Medulla oblongata (tissue), 1 donor: ENCODE results near the gene MIER2.
"Not testable (repeated sequence)": the region's sequence is repeated elsewhere in the genome, so short reads cannot be mapped to it uniquely, and the experiment has no call there.

ENCODE experiments used
- DNase-seq: peaks from one replicate; pipeline ENCODE4 v3.0.0-alpha.2; 2015; ENCODE audit errors: extremely low spot score

MIER2 gene

DNA sequence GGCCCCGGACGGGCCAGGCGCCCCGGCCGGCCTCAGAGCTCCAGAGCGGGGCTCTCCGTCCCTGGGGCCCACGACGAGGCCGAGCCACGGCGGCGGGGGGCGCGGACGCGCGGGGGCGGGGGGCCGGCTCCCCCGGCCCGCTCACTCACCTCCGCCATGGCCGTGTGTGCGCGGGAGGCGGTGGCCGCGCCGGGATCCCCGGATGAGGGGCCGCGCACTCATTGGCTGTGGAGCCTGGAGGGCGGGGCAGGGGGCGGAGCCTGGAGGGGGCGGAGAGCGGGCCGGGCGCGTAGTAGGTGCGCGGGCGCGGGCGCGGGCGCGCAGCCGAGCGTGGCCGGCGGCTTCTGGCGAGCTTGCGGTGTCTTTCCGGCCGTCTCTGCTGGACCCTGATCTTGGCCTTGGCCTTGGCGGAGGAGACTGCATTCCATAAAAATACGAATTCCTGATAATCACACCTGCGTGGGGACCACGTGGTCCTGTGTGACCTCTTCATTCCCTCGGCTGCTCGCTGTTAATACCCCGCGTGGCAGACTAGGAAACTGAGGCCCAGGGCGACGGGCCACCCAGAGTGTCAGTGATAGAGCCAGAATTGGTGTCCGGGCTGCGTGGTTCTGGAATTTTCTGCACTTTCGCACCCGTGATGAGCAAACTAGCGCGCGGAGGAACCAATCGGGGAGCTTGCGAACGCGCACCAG lies at the start of gene MIER2:
MIER2 (minus strand) TSS at position 172 of the 695 bp plus-strand sequence; CDS start at position 158, 14 bp downstream.
- peak; percentile 76 for DNase-seq

DNA sequence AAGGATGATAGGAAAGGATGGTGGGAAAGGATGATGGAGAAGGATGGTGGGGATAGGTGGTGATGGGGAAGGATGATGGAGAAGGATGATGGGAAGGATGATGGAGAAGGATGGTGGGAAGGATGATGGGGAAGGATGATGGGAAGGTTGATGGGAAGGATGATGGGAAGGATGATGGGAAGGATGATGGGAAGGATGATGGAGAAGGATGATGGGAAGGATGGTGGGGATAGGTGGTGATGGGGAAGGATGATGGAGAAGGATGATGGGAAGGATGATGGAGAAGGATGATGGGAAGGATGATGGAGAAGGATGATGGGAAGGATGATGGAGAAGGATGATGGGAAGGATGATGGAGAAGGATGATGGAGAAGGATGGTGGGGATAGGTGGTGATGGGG lies 49.0 kb upstream of the MIER2 start:
- not testable (repeated sequence) for DNase-seq

DNA sequence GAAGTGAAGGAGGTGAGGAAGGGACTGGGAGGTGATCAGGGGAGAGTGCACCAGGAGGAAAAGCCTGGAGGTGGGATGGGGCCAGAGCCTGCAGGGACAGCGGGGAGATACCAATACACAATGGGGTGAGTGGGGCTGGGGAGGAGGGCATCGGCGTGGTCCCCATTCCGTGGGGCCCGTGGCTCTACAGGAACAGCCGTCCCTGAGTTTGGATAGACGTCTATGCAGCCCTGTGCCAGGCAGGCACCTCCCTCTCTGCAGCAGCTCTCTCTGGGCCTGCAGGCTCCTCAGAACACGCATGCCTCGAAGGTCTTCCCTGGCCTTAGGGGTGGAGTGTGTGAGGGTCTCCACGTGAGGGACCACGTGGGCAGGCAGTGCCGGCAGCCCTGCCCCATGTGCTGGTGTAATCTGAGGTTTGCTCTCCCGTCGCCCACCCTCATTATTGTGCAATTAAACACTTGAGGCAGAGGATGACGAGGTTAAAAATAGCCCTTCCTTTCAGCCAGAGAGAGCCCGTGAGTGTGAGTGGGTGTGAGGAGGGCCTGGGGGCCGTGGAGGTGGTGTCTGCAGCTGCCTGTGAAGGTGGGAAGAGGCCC lies 47.9 kb upstream of the MIER2 start:
- DNase-seq = no peak

GRCh38 chr19:391726-392374 lies 47.3 kb upstream of the MIER2 start:
- DNase-seq = no peak

- DNase-seq = no peak
Observed at GRCh38 chr19:391207-391557, 46.6 kb upstream of the MIER2 start.

GRCh38 chr19:390386-391206 lies 46.0 kb upstream of the MIER2 start:
- no peak for DNase-seq

DNA sequence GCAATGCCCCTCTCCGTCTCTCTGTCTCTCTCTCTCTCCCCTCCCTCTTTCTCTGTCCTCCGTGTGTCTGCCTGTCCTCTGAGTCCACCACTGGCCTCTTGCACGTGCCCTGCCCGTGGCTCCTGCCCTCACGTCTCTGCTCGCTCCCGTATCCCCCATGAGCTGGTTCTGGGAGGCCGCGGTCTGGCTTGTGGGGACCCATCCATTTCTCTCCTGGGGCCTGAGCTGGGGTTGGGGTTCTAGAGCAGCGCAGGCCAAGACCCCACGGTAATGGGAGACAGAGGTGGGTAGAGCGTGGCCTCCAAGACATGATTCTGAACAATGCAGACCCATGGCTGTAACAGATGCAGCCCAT lies 45.3 kb upstream of the MIER2 start:
- DNase-seq = no peak

- DNase-seq = no peak
Observed at GRCh38 chr19:389255-389934, 44.8 kb upstream of the MIER2 start.

DNA sequence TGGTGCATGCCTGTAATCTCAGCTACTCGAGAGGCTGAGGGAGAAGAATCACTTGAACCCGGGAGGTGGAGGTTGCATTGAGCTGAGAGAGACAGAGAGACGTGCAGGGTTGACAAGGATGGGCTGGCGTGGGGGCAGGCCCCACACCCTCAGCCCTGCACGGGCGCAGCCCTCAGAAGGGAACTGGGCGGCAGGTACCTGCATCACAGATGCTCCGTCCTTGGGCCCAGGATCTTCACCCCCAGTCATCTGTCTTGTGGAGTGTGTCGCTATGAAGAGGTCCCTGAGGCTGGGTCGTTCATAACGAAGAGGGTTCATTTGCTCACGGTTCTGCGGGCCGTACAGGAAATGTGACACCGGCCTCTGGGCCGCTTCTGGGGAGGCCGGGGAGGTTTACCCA lies 44.1 kb upstream of the MIER2 start:
- no peak for DNase-seq

GRCh38 chr19:387777-388176 lies 43.2 kb upstream of the MIER2 start:
- no peak for DNase-seq

DNA sequence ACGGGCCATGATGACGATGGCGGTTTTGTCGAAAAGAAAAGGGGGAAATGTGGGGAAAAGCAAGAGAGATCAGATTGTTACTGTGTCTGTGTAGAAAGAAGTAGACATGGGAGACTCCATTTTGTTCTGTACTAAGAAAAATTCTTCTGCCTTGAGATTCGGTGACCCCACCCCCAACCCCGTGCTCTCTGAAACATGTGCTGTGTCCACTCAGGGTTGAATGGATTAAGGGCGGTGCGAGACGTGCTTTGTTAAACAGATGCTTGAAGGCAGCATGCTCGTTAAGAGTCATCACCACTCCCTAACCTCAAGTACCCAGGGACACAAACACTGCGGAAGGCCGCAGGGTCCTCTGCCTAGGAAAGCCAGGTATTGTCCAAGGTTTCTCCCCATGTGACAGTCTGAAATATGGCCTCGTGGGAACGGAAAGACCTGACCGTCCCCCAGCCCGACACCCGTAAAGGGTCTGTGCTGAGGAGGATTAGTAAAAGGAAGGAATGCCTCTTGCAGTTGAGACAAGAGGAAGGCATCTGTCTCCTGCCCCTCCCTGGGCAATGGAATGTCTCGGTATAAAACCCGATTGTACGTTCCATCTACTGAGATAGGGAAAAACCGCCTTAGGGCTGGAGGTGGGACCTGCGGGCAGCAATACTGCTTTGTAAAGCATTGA lies 42.2 kb upstream of the MIER2 start:
- DNase-seq = not testable (repeated sequence)

GRCh38 chr19:386189-386588 lies 41.6 kb upstream of the MIER2 start:
- not testable (repeated sequence) for DNase-seq

DNA sequence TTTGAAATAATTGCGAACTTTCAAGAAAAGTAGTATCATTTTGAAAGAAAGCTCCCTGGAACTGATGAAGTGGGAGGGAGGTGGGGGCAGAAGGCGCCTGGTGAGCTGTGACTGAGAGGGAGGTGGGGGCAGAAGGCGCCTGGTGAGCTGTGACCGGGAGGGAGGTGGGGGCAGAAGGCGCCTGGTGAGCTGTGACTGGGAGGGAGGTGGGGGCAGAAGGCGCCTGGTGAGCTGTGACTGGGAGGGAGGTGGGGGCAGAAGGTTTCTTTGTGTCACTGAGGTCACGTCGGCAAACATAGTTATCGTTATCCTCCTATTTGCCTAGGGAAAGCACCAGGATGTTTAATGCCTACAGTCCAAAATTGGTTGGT lies 40.2 kb upstream of the MIER2 start:
- no peak for DNase-seq

DNA sequence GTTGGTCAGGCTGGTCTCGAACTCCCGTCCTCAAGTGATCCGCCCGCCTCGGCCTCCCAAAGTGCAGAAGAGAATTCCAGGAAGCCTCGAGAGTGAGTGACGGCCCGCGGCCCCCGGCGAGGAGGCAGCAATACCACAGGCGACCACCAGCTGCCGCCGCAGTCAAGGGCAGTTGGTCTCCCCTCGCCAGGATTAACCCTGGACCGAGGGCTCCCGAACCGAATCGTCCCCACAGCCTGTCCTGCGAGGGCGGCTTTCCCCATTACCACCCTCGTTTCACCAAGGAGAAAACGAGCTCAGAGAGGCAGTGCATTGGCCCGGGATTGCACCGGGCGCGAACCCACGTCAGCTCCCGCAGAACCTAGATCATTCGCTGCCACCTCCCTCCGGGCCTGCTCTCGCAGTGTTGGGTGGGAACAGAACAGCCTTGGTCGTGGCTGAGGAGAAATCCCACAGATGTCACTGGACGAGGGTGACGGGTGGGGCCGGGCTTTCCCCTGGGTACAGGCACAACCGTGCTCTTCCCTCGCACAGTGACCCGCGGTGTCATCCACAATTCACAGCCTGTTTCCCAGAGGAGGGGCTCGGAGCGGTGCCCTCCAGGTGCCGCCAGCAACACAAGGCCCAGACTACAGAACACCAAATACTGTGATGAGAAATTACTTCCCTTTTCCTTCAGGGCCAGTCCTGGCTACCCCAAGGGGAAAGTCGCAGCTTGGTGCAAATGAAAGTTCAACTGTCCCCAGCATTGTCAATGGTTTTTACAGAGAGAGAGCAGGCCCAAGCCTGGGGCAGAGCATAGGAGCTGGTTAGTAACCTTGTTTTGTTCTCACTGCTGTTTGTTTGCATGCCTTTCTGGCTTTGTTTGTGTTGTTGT lies 39.6 kb upstream of the MIER2 start:
- peak; percentile 8 for DNase-seq

GRCh38 chr19:383040-383439 lies 38.4 kb upstream of the MIER2 start:
- DNase-seq = no peak

DNA sequence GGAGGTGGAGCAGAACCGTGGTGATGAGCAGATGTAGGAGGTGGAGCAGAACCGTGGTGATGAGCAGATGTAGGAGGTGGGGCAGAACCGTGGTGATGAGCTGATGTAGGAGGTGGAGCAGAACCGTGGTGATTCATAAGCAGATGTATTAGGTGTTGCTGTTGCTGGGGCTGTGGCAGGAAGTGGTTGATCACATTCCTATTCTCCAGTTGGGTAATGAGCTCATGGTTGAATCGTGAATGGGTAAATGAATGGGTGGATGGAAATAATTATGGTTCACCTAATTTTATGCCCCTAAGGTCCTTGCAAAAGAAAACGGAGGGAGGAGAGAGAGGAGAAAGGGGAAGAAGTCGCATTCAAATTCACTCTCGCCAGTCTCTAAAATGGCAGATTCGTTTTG lies 38.0 kb upstream of the MIER2 start:
- DNase-seq = not testable (repeated sequence)

DNA sequence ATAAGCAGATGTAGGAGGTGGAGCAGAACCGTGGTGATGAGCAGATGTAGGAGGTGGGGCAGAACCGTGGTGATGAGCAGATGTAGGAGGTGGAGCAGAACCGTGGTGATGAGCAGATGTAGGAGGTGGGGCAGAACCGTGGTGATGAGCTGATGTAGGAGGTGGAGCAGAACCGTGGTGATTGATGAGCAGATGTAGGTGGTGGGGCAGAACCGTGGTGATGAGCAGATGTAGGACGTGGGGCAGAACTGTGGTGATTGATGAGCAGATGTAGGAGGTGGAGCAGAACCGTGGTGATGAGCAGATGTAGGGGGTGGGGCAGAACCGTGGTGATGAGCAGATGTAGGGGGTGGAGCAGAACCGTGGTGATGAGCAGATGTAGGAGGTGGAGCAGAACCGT lies 37.3 kb upstream of the MIER2 start:
- not testable (repeated sequence) for DNase-seq

- not testable (repeated sequence) for DNase-seq
Observed at GRCh38 chr19:380618-381219, 36.1 kb upstream of the MIER2 start.

GRCh38 chr19:379796-380195 lies 35.2 kb upstream of the MIER2 start:
- DNase-seq = no peak

DNA sequence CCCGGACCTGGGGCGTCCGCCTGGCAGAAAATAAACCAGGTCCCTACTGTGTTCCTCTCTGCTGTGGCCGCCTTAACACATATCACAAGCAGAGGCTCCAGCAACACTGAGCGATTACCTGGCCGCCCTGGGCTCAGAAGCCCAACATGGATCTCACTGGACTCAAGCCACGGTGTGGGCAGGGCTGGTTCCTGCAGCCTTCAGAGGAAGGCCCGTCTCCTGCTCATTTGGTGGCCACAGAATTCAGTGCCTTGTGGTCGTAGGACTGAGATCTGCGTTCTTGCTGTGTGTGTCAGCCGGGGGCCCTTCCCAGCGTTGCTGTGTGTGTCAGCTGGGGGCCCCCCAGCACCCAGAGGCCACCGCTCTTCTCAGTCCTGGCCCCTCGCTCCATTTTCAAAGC lies 34.1 kb upstream of the MIER2 start:
- no peak for DNase-seq
